H1 (cell line): ENCODE measurements around the gene FAM181A. TPM values are rescaled to one million over a fixed set of nuclear protein-coding genes. Genes with fewer than 3 reads are reported as not detected.

Experiments
- BACH1 ChIP-seq: IDR thresholded peaks from 2 replicates; pipeline ENCODE4 v1.6.1; 2012; ENCODE audit warnings: low read length, improper control_type of control experiment
- BCL11A ChIP-seq, 2 experiments: IDR thresholded peaks; one replicate each; pipeline ENCODE4 v1.6.1; 2011; ENCODE audit warnings: low read depth in 2 of 2, low read length in 2 of 2, mild to moderate bottlenecking in 2 of 2
- CHD2 ChIP-seq: IDR thresholded peaks from 2 replicates; pipeline ENCODE4 v1.6.1; 2012; ENCODE audit warnings: low read length, improper control_type of control experiment
- CTCF ChIP-seq, 3 experiments: IDR thresholded peaks; 1 replicate in 2 of 3; 2 replicates in 1 of 3; pipeline versions ENCODE4 v1.5.1 to v1.6.1; 2011; ENCODE audit warnings: low read length in 3 of 3, mild to moderate bottlenecking in 3 of 3, inconsistent platforms in 2 of 3, low read depth in 1 of 3, moderate library complexity in 1 of 3; ENCODE audit not compliant: insufficient read depth in 1 of 3; ENCODE audit errors: control extremely low read depth in 1 of 3
- PHF8 ChIP-seq: fragments of 200-600 bp; sonication (generic); conservative IDR thresholded peaks from 2 replicates; pipeline ENCODE4 v1.7.1; 2012; ENCODE audit warnings: low read depth, mild to moderate bottlenecking, inconsistent platforms, low read length, moderate library complexity
- RBBP5 ChIP-seq: IDR thresholded peaks from 2 replicates; pipeline ENCODE4 v1.7.1; 2012; ENCODE audit warnings: low read depth, mild to moderate bottlenecking, inconsistent platforms, low read length, moderate library complexity, borderline replicate concordance
- SIN3A ChIP-seq, 2 experiments: IDR thresholded peaks in 1 of 2; conservative IDR thresholded peaks in 1 of 2; 2 replicates each; pipeline ENCODE4 v1.6.1; 2011 to 2012; ENCODE audit warnings: low read length in 2 of 2, improper control_type of control experiment in 1 of 2, low read depth in 1 of 2, mild to moderate bottlenecking in 1 of 2
- SRF ChIP-seq: IDR thresholded peaks from 2 replicates; pipeline ENCODE4 v1.6.1; 2011; ENCODE audit warnings: mild to moderate bottlenecking, low read depth, low read length, moderate library complexity
- ZNF274 ChIP-seq: IDR thresholded peaks from 2 replicates; pipeline ENCODE4 v1.7.0; 2012; ENCODE audit warnings: low read length, borderline replicate concordance; ENCODE audit errors: extremely low read depth
- polyA plus RNA-seq, 7 experiments: library from polyadenylated mRNA; depleted of rRNA in 3 of 7; stranded (reverse) in 5 of 7; unstranded in 2 of 7; fragments of >200 nt in 5 of 7; fragments of 200-250 nt in 2 of 7; gene quantifications; 1 replicate in 5 of 7; 2 replicates in 1 of 7; 4 replicates in 1 of 7; pipeline versions ENCODE4 v1.2.1 to v1.2.3, GENCODE V29; 2011 to 2013; ENCODE audit warnings: missing spikeins in 2 of 7, mixed read lengths in 2 of 7
- total RNA-seq: library from RNA; stranded (reverse); fragmentation: NEBNext Ultra II Directional; extraction: Animal tissue kit (Norgen Biotek cat#: 25700); gene quantifications from 2 replicates; pipeline ENCODE4 v1.2.1, GENCODE V29; 2021

The FAM181A gene
- total and polyA plus RNA-seq, 2 of the 8 experiments (the other 6 are each of a cell fraction or from before 2014, with no cell fraction given): not detected

GRCh38 chr14:93941293-93941910 lies 14.3 kb downstream of the FAM181A start (continued):
- no peak for TF ChIP-seq SRF
- no peak for TF ChIP-seq ZNF274
- TF ChIP-seq SIN3A (conservative IDR thresholded peaks at IDR 0.05 in 1 of 2, IDR thresholded peaks at IDR 0.05 in 1 of 2; ENCODE audit: low read depth in 1 of 2, low read length in 2 of 2): no peak
- TF ChIP-seq CTCF (IDR thresholded peaks at IDR 0.05; ENCODE audit: control extremely low read depth in 1 of 3, insufficient read depth in 1 of 3, low read depth in 1 of 3, low read length in 3 of 3): no peak
- no peak for TF ChIP-seq RBBP5
- no peak for TF ChIP-seq CHD2
- no peak for TF ChIP-seq PHF8
- TF ChIP-seq BCL11A (IDR thresholded peaks at IDR 0.05; ENCODE audit: low read depth in 2 of 2, low read length in 2 of 2): no peak
- TF ChIP-seq BACH1: no peak
